Measurements from ENCODE around the gene BTRC. TPM values are rescaled to one million over a fixed set of nuclear protein-coding genes. Genes with fewer than 3 reads are reported as not detected.
"Not testable (repeated sequence)": the region's sequence is repeated elsewhere in the genome, so short reads cannot be mapped to it uniquely, and the experiment has no call there.

The BTRC gene
- total RNA-seq, 1 donor from 2014 or later = 33.4 TPM

DNA sequence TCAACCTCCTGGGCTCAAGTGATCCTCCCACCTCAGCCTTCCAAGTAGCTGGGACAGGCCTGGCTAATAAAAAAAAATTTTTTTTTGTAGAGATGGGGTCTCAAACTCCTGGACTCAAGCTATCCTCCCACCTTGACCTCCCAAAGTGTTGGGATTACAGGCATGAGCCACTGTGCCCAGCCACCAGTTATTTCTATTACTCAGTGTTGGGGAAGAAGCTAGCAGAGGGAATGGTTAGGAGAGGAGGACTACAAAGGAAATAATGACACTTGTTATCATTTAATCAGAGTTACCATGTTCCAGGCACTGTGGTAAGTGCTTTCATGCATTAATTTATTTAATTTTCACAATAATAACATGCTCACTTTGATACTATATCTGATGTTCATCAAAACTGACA lies 17.6 kb upstream of the BTRC start:
- no peak for ATAC-seq (ENCODE audit: poor library complexity)

DNA sequence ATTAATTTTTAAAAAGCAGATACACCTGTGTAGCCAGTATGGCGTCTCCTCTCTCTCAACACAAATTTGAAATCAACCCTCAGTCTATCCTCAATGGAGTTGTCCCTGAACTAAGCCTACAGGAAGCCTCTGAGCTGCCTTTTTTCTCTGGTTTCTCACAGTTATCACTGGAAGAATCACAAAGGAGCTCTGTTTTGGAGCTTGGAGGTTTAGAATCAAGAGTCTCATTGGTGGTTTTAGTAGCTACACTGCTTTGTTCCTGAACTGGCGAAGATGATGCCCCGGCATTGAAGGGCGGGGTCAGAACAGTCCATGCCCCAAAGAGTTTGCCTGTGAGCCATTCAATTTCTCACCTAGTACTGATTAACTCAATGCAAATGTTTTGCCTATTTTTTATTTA lies 16.1 kb upstream of the BTRC start:
- DNase-seq (no peak), ATAC-seq (ENCODE audit: poor library complexity) (no peak)
- intact Hi-C loops (cut with DNase I) = no loop called here

More for the DNA sequence above, 17.6 kb upstream of the BTRC start:
- intact Hi-C loops (cut with DNase I) = no loop called here
- no peak for DNase-seq

DNA sequence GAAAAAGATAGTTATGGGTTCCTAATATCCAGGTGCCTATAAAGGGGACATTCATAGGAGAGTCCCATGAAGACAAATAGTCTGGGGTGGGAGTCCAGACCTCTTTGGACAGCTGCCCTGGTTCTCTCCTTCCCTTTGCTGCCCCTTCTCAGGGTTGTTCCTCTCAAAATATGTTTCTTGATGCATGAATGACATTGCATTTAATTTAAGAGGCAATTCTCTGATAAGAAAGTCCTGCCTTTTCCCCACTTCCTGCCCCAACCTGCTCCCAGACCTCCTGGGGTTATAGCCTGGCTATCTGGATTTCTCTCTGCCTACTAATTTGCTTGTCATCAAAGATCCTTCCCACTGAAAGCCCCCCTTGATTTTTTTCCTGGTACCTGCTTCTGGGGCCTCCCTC lies 12.5 kb upstream of the BTRC start:
- no peak for ATAC-seq (ENCODE audit: poor library complexity)
- DNase-seq = no peak
- intact Hi-C loops (cut with DNase I) = no loop called here

DNA sequence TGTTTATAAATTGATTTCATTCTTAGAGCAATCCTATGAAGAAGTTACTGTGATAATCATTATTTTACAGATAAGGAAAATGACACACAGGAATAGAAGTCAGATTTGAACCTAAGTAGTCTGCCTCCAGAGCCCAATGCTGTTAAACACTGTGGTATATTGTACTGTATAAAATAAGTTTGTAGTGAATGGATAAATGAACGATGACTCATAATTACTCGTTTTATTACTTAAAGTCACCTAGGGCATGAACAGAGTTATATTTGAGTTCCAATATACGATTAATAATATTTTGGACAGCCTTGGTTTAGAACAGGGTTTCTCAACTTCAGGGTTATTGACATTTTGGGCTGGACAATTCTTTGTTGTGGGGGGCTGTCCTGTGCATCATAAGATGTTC lies 7.8 kb upstream of the BTRC start:
- intact Hi-C loops (cut with DNase I) = no loop called here
- no peak for ATAC-seq (ENCODE audit: poor library complexity)
- DNase-seq = no peak

GRCh38 chr10:101351017-101351416 lies 2.9 kb upstream of the BTRC start:
- ATAC-seq (ENCODE audit: poor library complexity) (no peak), DNase-seq (no peak)
- intact Hi-C loops (cut with DNase I) = no loop called here

- intact Hi-C loops (cut with DNase I) = no loop called here
- DNase-seq (no peak), ATAC-seq (ENCODE audit: poor library complexity) (no peak)
Measured at GRCh38 chr10:101351477-101351876, 2.5 kb upstream of the BTRC start.

DNA sequence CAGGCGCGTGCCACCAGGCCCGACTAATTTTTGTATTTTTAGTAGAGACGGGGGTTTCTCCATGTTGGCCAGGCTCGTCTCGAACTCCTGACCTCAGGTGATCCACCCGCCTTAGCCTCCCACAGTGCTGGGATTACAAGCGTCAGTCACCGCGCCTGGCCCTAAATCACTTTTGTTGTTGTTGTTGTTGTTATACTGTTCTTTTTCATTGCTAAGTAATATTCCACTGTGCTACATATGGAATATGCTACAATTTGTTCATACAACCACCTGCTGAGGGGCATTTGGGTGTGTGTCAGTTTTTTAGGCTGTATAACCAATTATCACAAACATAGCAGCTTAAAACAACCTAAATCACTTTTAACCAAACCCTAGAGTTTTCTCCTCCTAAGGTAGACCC lies 1.1 kb upstream of the BTRC start:
- intact Hi-C loops (cut with DNase I); DNase-seq; ATAC-seq (ENCODE audit: poor library complexity): not testable (repeated sequence)

DNA sequence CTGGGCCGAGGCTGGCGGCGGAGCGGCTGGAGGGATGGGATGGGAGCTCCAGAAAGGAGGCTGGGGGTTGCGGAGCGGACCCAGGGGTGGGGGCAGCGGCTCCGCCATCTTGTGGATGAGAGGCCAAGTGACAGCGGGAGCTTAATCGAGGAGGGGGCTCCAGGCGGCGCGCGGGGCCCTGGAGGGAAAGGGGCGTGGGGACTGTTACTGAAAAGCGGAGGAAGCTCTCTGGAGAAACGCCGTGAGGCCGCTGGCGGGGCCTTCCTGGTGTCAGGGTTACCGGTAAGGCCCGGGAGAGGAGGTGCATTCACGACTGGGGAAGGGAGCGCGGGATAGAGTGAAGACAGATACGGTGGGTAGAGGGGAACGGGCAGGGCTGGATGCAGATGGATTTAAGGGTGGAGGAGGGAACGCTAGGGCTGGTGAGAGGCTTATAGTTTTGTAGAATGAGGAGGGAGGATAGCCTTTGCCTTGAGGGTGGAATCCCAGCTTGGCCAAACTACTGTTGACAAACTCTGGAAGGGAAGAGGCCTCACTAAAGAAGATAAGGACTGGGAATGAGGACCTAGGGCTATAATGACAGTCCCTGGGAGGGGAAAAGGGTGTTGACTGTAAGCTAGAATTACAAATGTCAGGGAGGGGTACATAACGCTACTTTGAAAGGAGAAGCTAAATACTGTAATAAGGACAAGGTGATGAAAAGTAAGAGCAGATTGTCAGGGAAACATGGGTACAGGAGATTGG lies 535 bp downstream of the BTRC start:
- DNase-seq = peak; percentile 70
- ATAC-seq (ENCODE audit: poor library complexity) = peak; percentile 40
- intact Hi-C loops (cut with DNase I) = no loop called here

- intact Hi-C loops (cut with DNase I) = no loop called here
- no peak for ATAC-seq (ENCODE audit: poor library complexity)
- DNase-seq = no peak
Measured at GRCh38 chr10:101355072-101355706, 1.2 kb downstream of the BTRC start.

DNA sequence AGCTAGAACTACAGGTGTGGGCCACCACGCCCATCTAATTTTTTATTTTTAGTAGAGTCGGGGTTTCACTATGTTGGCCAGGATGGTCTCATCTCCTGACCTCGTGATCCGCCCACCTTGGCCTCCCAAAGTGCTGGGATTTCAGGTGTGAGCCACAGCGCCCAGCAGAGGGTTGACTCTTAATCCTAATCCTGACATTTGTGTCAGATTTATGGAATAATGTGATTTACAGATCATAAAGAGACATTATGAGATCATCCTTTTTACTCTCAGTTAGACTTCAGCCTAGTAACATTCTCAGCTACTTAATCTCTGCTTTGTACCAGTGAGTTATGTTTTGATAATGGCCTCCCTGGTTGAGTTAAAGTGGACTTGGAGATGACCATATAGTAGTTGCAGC lies 2.2 kb downstream of the BTRC start:
- DNase-seq (no peak), ATAC-seq (ENCODE audit: poor library complexity) (no peak)
- intact Hi-C loops (cut with DNase I) = no loop called here

- intact Hi-C loops (cut with DNase I) = no loop called here
- no peak for ATAC-seq (ENCODE audit: poor library complexity)
- no peak for DNase-seq
Measured at GRCh38 chr10:101357958-101358357, 4.0 kb downstream of the BTRC start.

GRCh38 chr10:101358706-101359300 lies 4.8 kb downstream of the BTRC start:
- ATAC-seq (ENCODE audit: poor library complexity) (no peak), DNase-seq (no peak)
- intact Hi-C loops (cut with DNase I) = no loop called here

GRCh38 chr10:101360090-101360489 lies 6.1 kb downstream of the BTRC start:
- intact Hi-C loops (cut with DNase I); DNase-seq; ATAC-seq (ENCODE audit: poor library complexity): not testable (repeated sequence)

GRCh38 chr10:101360841-101361240 lies 6.9 kb downstream of the BTRC start:
- DNase-seq; intact Hi-C loops (cut with DNase I); ATAC-seq (ENCODE audit: poor library complexity): not testable (repeated sequence)

- ATAC-seq (ENCODE audit: poor library complexity) (no peak), DNase-seq (no peak)
Measured at GRCh38 chr10:101363850-101364400, 10.0 kb downstream of the BTRC start.

DNA sequence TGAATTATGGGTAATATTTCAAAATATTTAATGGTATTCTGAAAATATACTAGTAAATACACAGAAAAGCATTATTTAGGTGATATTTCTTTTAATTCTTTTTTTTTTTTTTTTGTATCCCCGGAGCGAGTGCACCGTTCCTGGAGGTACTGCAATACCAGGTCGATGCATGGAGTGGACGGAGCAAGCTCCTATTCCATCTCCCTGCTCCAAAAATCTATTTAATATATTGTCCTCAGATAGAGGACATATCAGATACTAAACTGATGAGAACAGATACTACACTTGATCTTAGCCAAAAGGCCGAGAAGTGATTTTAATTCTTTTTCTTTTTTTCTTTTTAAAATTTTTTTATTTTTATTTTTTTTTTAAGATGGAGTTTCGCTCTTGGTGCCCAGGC lies 10.8 kb downstream of the BTRC start:
- intact Hi-C loops (cut with DNase I) = no loop called here

More at GRCh38 chr10:101363850-101364400, 10.0 kb downstream of the BTRC start:
- intact Hi-C loops (cut with DNase I) = no loop called here

DNA sequence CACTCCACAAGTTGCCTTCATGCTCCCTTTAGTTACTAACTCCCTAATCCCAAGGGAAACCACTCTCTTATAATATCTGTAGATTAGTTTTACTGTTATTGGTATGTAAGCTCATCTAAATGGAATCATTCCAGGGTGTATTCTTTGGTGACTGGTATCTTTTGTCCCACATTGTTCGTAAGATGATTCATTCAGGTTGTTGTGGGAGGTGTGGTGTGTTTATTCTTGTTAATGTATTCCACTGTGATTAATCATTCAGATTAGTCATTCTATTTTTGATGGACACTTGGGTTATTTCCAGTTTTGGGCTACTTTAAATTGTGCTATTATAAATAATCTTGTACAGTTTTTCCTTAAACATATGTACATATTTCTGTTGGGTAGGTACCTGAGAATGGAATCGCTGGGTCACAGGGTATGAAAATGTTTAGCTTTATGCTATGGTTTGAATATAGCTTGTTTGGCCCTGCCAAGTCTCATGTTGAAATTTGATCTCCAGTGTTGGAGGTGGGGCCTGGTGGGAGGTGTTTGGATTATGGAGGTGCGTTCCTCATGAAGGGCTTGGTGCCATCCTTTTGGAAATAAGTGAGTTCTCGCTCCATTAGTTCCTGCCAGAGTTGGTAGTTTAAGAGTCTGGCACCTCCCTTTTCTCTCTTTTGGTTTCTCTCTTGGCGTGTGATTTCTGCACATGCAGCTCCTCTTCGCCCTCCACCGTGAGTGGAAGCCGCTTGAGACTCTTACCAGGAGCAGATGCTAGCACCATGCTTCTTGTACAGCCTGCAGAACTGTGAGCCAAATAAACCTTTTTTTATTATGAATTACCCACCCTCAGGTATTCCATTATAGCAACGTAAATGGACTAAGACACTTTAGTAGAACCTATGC lies 13.8 kb downstream of the BTRC start:
- intact Hi-C loops (cut with DNase I) = no loop called here
- DNase-seq (no peak), ATAC-seq (ENCODE audit: poor library complexity) (no peak)

More for the DNA sequence above, 10.8 kb downstream of the BTRC start:
- no peak for DNase-seq
- no peak for ATAC-seq (ENCODE audit: poor library complexity)

- ATAC-seq (ENCODE audit: poor library complexity) = no peak
- intact Hi-C loops (cut with DNase I) = no loop called here
- no peak for DNase-seq
Measured at GRCh38 chr10:101373063-101373462, 19.1 kb downstream of the BTRC start.

- intact Hi-C loops (cut with DNase I); ATAC-seq (ENCODE audit: poor library complexity); DNase-seq: not testable (repeated sequence)
Measured at GRCh38 chr10:101373993-101374392, 20.0 kb downstream of the BTRC start.
